Endothelial cell of umbilical vein (primary cell): ENCODE results near the gene PVR. TPM values are rescaled to one million over a fixed set of nuclear protein-coding genes. Genes with fewer than 3 reads are reported as not detected.
A peak's percentile ranks its signal among the peaks of the same experiment; 100 is the strongest.

Experiments
- BruUV-seq: library from RNA; stranded (reverse); fragments of 400-500 nt; replicated peaks from 2 replicates; lab custom pipeline; 2021; lab: Mats Ljungman, UMichigan
- CTCF ChIA-PET: fragments of 300-600, 350-600 bp; sonication (Branson Sonifier 250); formaldehyde crosslinking; loops from one replicate; lab custom pipeline; 2021; ENCODE audit warnings: antibody characterized with exemption, inconsistent platforms; lab: Charles Lee
- POLR2A ChIA-PET: fragments of 300-600, 350-600 bp; sonication (Branson Sonifier 250); formaldehyde crosslinking; loops from one replicate; lab custom pipeline; 2021; ENCODE audit warnings: antibody characterized with exemption, inconsistent platforms; lab: Charles Lee
- DNase-seq: peaks from one replicate; pipeline ENCODE4 v3.0.0-alpha.2; 2011; ENCODE audit warnings: low read depth, low spot score
- FAIRE-seq: peaks from 2 replicates; lab custom pipeline; 2011; peaks lifted over from hg19 to GRCh38; lab: Jason Lieb, UNC
- H2AFZ ChIP-seq: 2 replicates; pipeline ENCODE4 v1.6.0; 2012; ENCODE audit warnings: low read depth, low read length, control low read depth, inconsistent platforms
- H3K27ac ChIP-seq: 2 replicates; pipeline ENCODE4 v1.5.1; 2011; ENCODE audit warnings: low read depth, mild to moderate bottlenecking, control low read depth, low read length, moderate library complexity; ENCODE audit not compliant: insufficient read depth
- H3K27me3 ChIP-seq, 2 experiments: 2 replicates each; pipeline versions ENCODE4 v1.6.0 to v1.6.1; 2011; ENCODE audit warnings: low read length in 2 of 2, mixed read lengths in 1 of 2; ENCODE audit not compliant: control insufficient read depth in 2 of 2, insufficient read depth in 2 of 2
- H3K36me3 ChIP-seq, 2 experiments: 2 replicates in 1 of 2; 3 replicates in 1 of 2; pipeline ENCODE4 v1.5.1; 2011; ENCODE audit warnings: low read length in 2 of 2, mild to moderate bottlenecking in 1 of 2, moderate library complexity in 1 of 2; ENCODE audit not compliant: control insufficient read depth in 2 of 2, insufficient read depth in 2 of 2; ENCODE audit errors: extremely low read depth in 1 of 2
- H3K4me1 ChIP-seq: 3 replicates; pipeline ENCODE4 v1.5.1; 2011; ENCODE audit warnings: mild to moderate bottlenecking, low read length; ENCODE audit not compliant: control insufficient read depth, insufficient read depth; ENCODE audit errors: extremely low read depth
- H3K4me2 ChIP-seq: 2 replicates; pipeline ENCODE4 v1.6.1; 2011; ENCODE audit warnings: low read length, control low read depth, mixed read lengths; ENCODE audit not compliant: insufficient read depth
- H3K4me3 ChIP-seq, 3 experiments: fragments of 200-600 bp in 1 of 3; sonication (generic), shearing (Covaris generic) in 1 of 3; replicated peaks in 1 of 3; 2 replicates each; pipeline ENCODE4 v1.5.1; 2011 to 2016; ENCODE audit warnings: control low read depth in 3 of 3, low read length in 3 of 3, mild to moderate bottlenecking in 2 of 3, inconsistent platforms in 1 of 3, low read depth in 1 of 3, moderate library complexity in 1 of 3; ENCODE audit not compliant: insufficient read depth in 1 of 3
- H3K79me2 ChIP-seq: 2 replicates; pipeline ENCODE4 v1.6.0; 2012; ENCODE audit warnings: low read length, inconsistent platforms; ENCODE audit not compliant: control insufficient read depth, insufficient read depth
- H3K9ac ChIP-seq: replicated peaks from 2 replicates; pipeline ENCODE3; 2011; ENCODE audit warnings: low read length, control low read depth; ENCODE audit not compliant: insufficient read depth; ENCODE audit errors: extremely low read depth
- H3K9me1 ChIP-seq: replicated peaks from 3 replicates; pipeline ENCODE4 v1.6.0; 2011; ENCODE audit warnings: mild to moderate bottlenecking, low read length; ENCODE audit not compliant: control insufficient read depth, insufficient read depth; ENCODE audit errors: extremely low read depth
- H3K9me3 ChIP-seq: replicated peaks from 2 replicates; pipeline ENCODE4 v1.5.1; 2012; ENCODE audit warnings: low read length, inconsistent platforms; ENCODE audit not compliant: control insufficient read depth, insufficient read depth
- H4K20me1 ChIP-seq: replicated peaks from 2 replicates; pipeline ENCODE3; 2011; ENCODE audit warnings: mild to moderate bottlenecking, low read length; ENCODE audit not compliant: control insufficient read depth, insufficient read depth; ENCODE audit errors: extremely low read depth
- CTCF ChIP-seq, 2 donors: IDR thresholded peaks; 1 replicate in 1 of 2; 2 replicates in 1 of 2; pipeline ENCODE4 v1.5.1; 2011; ENCODE audit warnings: low read length in 2 of 2, mild to moderate bottlenecking in 2 of 2, moderate library complexity in 2 of 2, control low read depth in 1 of 2, inconsistent platforms in 1 of 2, low read depth in 1 of 2; ENCODE audit not compliant: insufficient read depth in 1 of 2; ENCODE audit errors: extremely low read depth in 1 of 2
- EZH2 ChIP-seq: IDR thresholded peaks from 2 replicates; pipeline ENCODE4 v1.6.1; 2012; ENCODE audit warnings: borderline replicate concordance, low read depth, mild to moderate bottlenecking, moderate library complexity, low read length, inconsistent platforms; ENCODE audit not compliant: severe bottlenecking
- FOS ChIP-seq: IDR thresholded peaks from 2 replicates; pipeline ENCODE4 v1.6.1; 2011; ENCODE audit warnings: mild to moderate bottlenecking, low read length, moderate library complexity, borderline replicate concordance; ENCODE audit not compliant: insufficient read depth
- GATA2 ChIP-seq: IDR thresholded peaks from 2 replicates; pipeline ENCODE4 v1.7.0; 2011; ENCODE audit warnings: low read depth, mild to moderate bottlenecking, moderate library complexity, mixed read lengths, low read length; ENCODE audit not compliant: insufficient read length, insufficient read depth
- JUN ChIP-seq: IDR thresholded peaks from 2 replicates; pipeline ENCODE4 v1.6.1; 2011; ENCODE audit warnings: borderline replicate concordance, low read depth; ENCODE audit not compliant: insufficient read length, insufficient read depth
- MYC ChIP-seq: IDR thresholded peaks from one replicate; pipeline ENCODE4 v1.6.1; 2011; ENCODE audit warnings: mild to moderate bottlenecking, low read depth, low read length
- POLR2A ChIP-seq: IDR thresholded peaks from 2 replicates; pipeline ENCODE4 v1.6.1; 2012; ENCODE audit warnings: low read depth, mild to moderate bottlenecking, control low read depth, low read length
- POLR2AphosphoS5 ChIP-seq: IDR thresholded peaks from 2 replicates; pipeline ENCODE4 v1.6.1; 2012; ENCODE audit warnings: low read depth, mild to moderate bottlenecking, control low read depth, low read length, moderate library complexity; ENCODE audit not compliant: insufficient read depth
- dilution Hi-C: fragments of 300-500 bp; cut with MboI; formaldehyde crosslinking; loops from one replicate; pipeline ENCODE4 v1.15.0; 2019; ENCODE audit warnings: low sequenced_read_pairs; ENCODE audit not compliant: extremely low pct_ligation_motif_present
- intact Hi-C: fragments of 100-400 bp; cut with micrococcal nuclease; formaldehyde crosslinking; loops from one replicate; pipeline ENCODE4 v1.10.0; 2022
- polyA plus RNA-seq, 4 experiments: library from polyadenylated mRNA; depleted of rRNA in 3 of 4; stranded (reverse) in 3 of 4; unstranded in 1 of 4; fragments of >200 nt; gene quantifications; 2 replicates each; pipeline versions ENCODE4 v1.2.1 to v1.2.3, GENCODE V29; 2011 to 2012; ENCODE audit warnings: missing spikeins in 1 of 4
- total RNA-seq: library from RNA; stranded (reverse); gene quantifications from 2 replicates; pipeline ENCODE4 v1.2.3, GENCODE V29; 2021
- TF ChIP-seq, protein P1 (sequence below): IDR thresholded peaks from 2 replicates; pipeline ENCODE4 v1.6.1; 2011; ENCODE audit not compliant: insufficient read depth, insufficient read length

The PVR gene
- total and polyA plus RNA-seq, 2 donors (not counting 3 experiments of a cell fraction or from before 2014, with no cell fraction given), result 133 to 226 TPM

- H3K27ac ChIP-seq, result peak overlapping the region; percentile 70
- DNase-seq, result peak; percentile 63
These were observed 42.2 kb downstream of the PVR start for GRCh38 chr19:44685877-44686276.

More at GRCh38 chr19:44685877-44686276, 42.2 kb downstream of the PVR start:
- BruUV-seq, result no TSS peak
- FAIRE-seq, result no peak
- H3K9ac ChIP-seq, result no peak overlapping the region
- H3K4me2 ChIP-seq, result peak overlapping the region; percentile 23
- no peaks in the 10 kb centered on the region for H3K27me3 ChIP-seq
- intact Hi-C loops (loop anchor here (1.0 to 5.0 kb wide), 3 partner anchors 71 to 115 kb away; no protein-coding TSS in a partner anchor), dilution Hi-C loops (no loop called here)
- H4K20me1 ChIP-seq, result no peaks in the 10 kb centered on the region
- POLR2A ChIA-PET, result interaction anchor here (0.7 kb wide), 1 partner anchor 87 kb away, joined by 4 read pairs; no protein-coding TSS in a partner anchor
- H3K9me3 ChIP-seq, result no peaks in the 10 kb centered on the region
- CTCF ChIA-PET, result interaction anchor here (1.1 to 11.5 kb wide), 8 partner anchors 29 to 115 kb away, joined by 3 to 239 read pairs (median 6); no protein-coding TSS in a partner anchor
- H2AFZ ChIP-seq, result no peak overlapping the region
- peaks cover 11% of the 10 kb centered on the region for H3K4me1 ChIP-seq
- TF ChIP-seq GATA2 (peak; percentile 20), MYC (no peak), CTCF (IDR thresholded peaks at IDR 0.05; ENCODE audit: extremely low read depth in 1 of 2, insufficient read depth in 1 of 2, low read depth in 1 of 2, low read length in 2 of 2) (no peak), POLR2A (no peak), FOS (peak; percentile 68), POLR2AphosphoS5 (peak; percentile 38), EZH2 (no peak), JUN (no peak)
- TF ChIP-seq, protein P1, sequence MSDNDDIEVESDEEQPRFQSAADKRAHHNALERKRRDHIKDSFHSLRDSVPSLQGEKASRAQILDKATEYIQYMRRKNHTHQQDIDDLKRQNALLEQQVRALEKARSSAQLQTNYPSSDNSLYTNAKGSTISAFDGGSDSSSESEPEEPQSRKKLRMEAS, result no peak
- no peak overlapping the region for H3K4me3 ChIP-seq
- H3K9me1 ChIP-seq, result no peaks in the 10 kb centered on the region
- H3K36me3 ChIP-seq, result peaks cover 0 to 2% of the 10 kb centered on the region in 2 experiments
- no peaks in the 10 kb centered on the region for H3K79me2 ChIP-seq
